Measurements from ENCODE around the gene TMPRSS6. TPM values are rescaled to one million over a fixed set of nuclear protein-coding genes. Genes with fewer than 3 reads are reported as not detected.

Gene TMPRSS6
- polyA plus RNA-seq, 3 donors: not detected

- H3K9ac ChIP-seq (ENCODE audit: insufficient read depth, low read length, poor library complexity, severe bottlenecking): no peak overlapping the region
- Mint-ChIP-seq H3K36me3 (no peaks in the 10 kb centered on the region), H3K4me1 (peaks cover 25% of the 10 kb centered on the region), H3K27ac (peak overlapping the region in 2 of 7 donors; percentile 55 to 85), H3K4me3 (no peak overlapping the region), H3K9me3 (peaks cover 0 to under 1% (median 0%) of the 10 kb centered on the region in 7 donors), H3K27me3 (ENCODE audit: low read depth in 3 of 3) (peaks cover 7 to 14% (median 12%) of the 10 kb centered on the region in 3 donors)
- H2AFZ ChIP-seq (ENCODE audit: insufficient read depth, low read depth, low read length, poor library complexity, severe bottlenecking): no peak overlapping the region
- H3K4me3 ChIP-seq (replicated peaks in 1 of 3; ENCODE audit: low read depth in 2 of 3, low read length in 3 of 3): no peak overlapping the region
- no peak overlapping the region for H3K27ac ChIP-seq (ENCODE audit: low read depth in 1 of 2, low read length in 2 of 2)
- H3K27me3 ChIP-seq (ENCODE audit: control insufficient read depth in 2 of 2, insufficient read depth in 2 of 2, low read length in 2 of 2): no peaks in the 10 kb centered on the region
- no peak for TF ChIP-seq CTCF (IDR thresholded peaks at IDR 0.05)
- H3K4me1 ChIP-seq (ENCODE audit: control insufficient read depth in 1 of 2, insufficient read depth in 2 of 2, low read length in 2 of 2): peaks cover 10 to 11% of the 10 kb centered on the region in 2 donors
- H3K4me2 ChIP-seq (replicated peaks; ENCODE audit: extremely low read depth, low read length, poor library complexity, severe bottlenecking): no peak overlapping the region
- DNase-seq: no peak
- H3K79me2 ChIP-seq (ENCODE audit: insufficient read depth, low read length): no peaks in the 10 kb centered on the region
- H3K36me3 ChIP-seq (replicated peaks in 1 of 2; ENCODE audit: control insufficient read depth in 1 of 2, insufficient read depth in 2 of 2, low read length in 2 of 2): no peaks in the 10 kb centered on the region
- peaks cover 0 to under 1% of the 10 kb centered on the region in 2 donors for H3K9me3 ChIP-seq (replicated peaks in 1 of 2; ENCODE audit: control insufficient read depth in 1 of 2, insufficient read depth in 1 of 2, low read length in 2 of 2)
- H4K20me1 ChIP-seq (ENCODE audit: insufficient read depth, low read length): no peaks in the 10 kb centered on the region
- 98% methylated on average over 4 of the region's 8 CpGs for whole genome bisulfite sequencing (ENCODE audit: insufficient coverage)
- intact Hi-C loops (cut with micrococcal nuclease): no loop called here
Measured at GRCh38 chr22:37155971-37156370, 46.5 kb upstream of the TMPRSS6 start.

GRCh38 chr22:37154925-37155712, 45.6 kb upstream of the TMPRSS6 start:
- peaks cover 25% of the 10 kb centered on the region for H3K4me1 Mint-ChIP-seq
- WGBS (ENCODE audit: insufficient coverage): 93% methylated on average over 6 of the region's 7 CpGs

More at GRCh38 chr22:37154925-37155712, 45.6 kb upstream of the TMPRSS6 start:
- Histone ChIP-seq H3K4me3 (replicated peaks in 1 of 3; ENCODE audit: low read depth in 2 of 3, low read length in 3 of 3) (no peak overlapping the region), H4K20me1 (ENCODE audit: insufficient read depth, low read length) (no peaks in the 10 kb centered on the region), H3K27ac (ENCODE audit: low read depth in 1 of 2, low read length in 2 of 2) (no peak overlapping the region), H2AFZ (ENCODE audit: insufficient read depth, low read depth, low read length, poor library complexity, severe bottlenecking) (no peak overlapping the region), H3K36me3 (replicated peaks in 1 of 2; ENCODE audit: control insufficient read depth in 1 of 2, insufficient read depth in 2 of 2, low read length in 2 of 2) (no peaks in the 10 kb centered on the region), H3K4me2 (replicated peaks; ENCODE audit: extremely low read depth, low read length, poor library complexity, severe bottlenecking) (no peak overlapping the region), H3K27me3 (ENCODE audit: control insufficient read depth in 2 of 2, insufficient read depth in 2 of 2, low read length in 2 of 2) (no peaks in the 10 kb centered on the region), H3K4me1 (ENCODE audit: control insufficient read depth in 1 of 2, insufficient read depth in 2 of 2, low read length in 2 of 2) (peaks cover 10 to 11% of the 10 kb centered on the region in 2 donors), H3K9ac (ENCODE audit: insufficient read depth, low read length, poor library complexity, severe bottlenecking) (no peak overlapping the region), H3K9me3 (replicated peaks in 1 of 2; ENCODE audit: control insufficient read depth in 1 of 2, insufficient read depth in 1 of 2, low read length in 2 of 2) (no peaks in the 10 kb centered on the region), H3K79me2 (ENCODE audit: insufficient read depth, low read length) (no peaks in the 10 kb centered on the region)
- Mint-ChIP-seq H3K36me3 (no peaks in the 10 kb centered on the region), H3K27me3 (ENCODE audit: low read depth in 3 of 3) (peaks cover 7 to 15% (median 12%) of the 10 kb centered on the region in 3 donors), H3K4me3 (no peak overlapping the region), H3K9me3 (peaks cover 0 to 6% (median 0%) of the 10 kb centered on the region in 7 donors), H3K27ac (no peak overlapping the region)
- intact Hi-C loops (cut with micrococcal nuclease): no loop called here
- no peak for TF ChIP-seq CTCF (IDR thresholded peaks at IDR 0.05)
- no peak for DNase-seq

Data from CD14-positive monocyte (primary cell).